Effector CD4-positive, alpha-beta T cell (primary cell): Measurements from ENCODE around the gene ZSCAN23.
"Not testable (repeated sequence)": the region's sequence is repeated elsewhere in the genome, so short reads cannot be mapped to it uniquely, and the experiment has no call there.

Experiments used
- DNase-seq: peaks from one replicate; pipeline ENCODE4 v3.0.0-alpha.2; 2020

ZSCAN23 gene

DNA sequence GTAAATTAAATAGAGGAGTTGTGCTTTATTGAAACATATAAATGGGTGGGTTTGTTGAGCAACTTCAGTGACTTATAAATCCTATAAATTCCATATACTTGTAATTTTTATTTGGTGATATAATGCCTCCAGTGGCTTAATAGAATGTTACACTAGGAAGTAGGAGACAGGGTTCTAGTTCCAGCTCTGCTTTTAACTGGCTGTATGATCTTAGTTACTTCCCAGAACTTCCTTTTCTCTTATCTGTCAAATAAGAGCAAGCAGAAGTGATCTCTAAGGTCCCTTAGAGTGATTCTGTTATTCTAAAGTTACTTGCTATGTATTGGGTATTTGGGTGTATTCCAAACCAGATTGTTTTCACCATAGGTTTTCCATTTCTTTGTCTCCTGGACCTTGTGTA is 10.2 kb downstream of the ZSCAN23 start:
- DNase-seq, result no peak

DNA sequence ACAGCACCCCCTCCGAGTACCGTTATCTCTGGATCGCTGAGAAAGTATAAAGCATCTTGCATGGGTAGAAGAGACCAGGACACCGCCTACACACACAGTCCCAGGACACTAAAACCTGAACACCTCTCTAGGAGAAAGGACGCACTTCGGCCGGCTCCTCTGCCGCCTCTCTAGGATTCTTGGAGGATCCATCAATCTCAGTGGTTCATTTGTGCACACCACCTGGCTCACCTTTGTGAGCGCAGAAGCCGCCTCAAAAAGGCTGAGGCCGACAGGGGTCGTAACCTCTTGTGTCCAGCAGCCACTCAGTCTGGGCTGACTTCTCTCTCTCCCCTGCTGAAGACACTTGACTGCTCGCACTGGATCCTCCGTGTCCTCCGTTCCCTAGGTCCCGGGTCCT is 13.5 kb downstream of the ZSCAN23 start:
- DNase-seq, result no peak

DNA sequence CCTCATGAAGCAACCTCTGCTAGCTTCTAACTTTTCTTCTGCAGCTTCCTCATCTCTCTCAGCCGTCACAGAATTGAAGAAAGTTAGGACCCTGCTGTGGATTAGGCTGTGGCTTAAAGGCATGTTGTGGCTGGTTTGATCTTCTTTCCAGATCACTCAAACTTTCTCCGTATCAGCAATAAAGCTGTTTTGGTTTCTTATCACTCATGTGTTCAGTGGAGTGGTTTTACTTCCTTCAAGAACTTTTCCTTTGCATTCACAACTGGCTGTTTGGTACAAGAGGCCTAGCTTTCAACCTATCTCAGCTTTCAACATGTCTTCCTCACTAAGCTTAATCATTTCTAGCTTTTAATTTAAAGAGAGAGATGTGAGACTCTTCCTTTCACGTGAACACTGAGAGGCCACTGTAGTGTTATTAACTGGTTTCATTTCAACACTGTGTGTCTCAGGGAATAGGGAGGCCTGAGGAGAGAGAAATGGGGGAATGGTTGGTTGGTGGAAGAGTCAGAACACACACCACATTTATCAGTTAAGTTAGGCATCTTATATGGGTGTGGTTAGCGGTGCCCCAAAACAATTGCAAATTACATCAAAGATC is 17.2 kb downstream of the ZSCAN23 start:
- DNase-seq, result no peak

DNA sequence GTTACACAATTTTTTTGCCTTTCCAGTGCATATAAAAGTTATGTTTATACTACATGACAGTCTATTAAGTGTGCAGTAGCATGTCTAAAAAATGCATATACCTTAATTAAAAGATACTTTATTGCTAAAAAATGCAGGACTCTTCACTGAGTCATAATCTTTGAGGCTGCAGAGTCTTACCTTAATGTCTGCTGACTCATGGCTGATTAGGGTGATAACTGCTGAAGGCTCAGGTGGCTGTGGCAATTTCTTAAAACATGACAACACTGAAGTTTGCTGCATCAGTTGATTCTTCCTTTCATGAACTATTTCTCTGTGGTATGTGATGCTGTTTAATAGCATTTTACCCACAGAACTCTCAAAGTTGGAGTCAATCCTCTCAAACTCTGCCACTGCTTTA is 19.1 kb downstream of the ZSCAN23 start:
- no peak for DNase-seq

DNA sequence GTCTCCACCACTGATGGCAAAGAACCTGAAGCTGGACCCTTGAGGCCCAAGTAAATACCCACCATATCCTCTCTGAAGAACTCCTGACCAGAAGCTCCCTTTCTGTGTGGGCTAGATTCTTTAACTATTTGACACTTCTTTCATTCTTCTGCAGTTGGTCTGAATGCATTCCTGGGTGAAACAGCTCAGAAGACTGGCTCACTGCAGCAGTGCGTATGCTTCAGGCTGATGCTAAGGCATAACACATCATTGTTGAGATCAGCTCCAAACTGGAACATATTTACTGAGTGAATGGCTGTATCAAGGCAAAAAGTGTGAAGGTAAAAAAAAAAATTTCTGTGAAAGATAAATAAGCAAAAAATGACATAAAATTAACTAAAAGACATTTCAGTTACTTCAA is 19.7 kb downstream of the ZSCAN23 start:
- DNase-seq, result no peak

DNA sequence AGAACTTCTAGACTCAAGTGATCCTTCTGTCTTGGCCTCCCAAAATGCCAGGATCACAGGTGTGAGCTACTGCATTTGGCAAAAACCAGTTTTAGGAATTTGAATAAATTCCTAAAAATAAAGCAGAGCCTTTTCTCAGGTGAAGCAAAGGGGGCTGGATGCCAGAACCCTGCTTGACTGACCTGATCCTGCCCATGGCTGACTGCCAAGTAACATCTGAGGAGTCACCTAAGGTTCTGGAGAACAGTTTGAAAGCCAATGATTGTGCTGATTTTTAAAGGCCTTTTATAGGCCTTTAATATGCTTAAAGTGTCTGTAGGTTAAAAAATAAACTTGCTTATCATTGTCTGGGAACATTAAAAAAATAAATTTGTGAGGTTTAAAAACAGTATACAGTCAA is 29.6 kb downstream of the ZSCAN23 start:
- DNase-seq, result no peak

DNA sequence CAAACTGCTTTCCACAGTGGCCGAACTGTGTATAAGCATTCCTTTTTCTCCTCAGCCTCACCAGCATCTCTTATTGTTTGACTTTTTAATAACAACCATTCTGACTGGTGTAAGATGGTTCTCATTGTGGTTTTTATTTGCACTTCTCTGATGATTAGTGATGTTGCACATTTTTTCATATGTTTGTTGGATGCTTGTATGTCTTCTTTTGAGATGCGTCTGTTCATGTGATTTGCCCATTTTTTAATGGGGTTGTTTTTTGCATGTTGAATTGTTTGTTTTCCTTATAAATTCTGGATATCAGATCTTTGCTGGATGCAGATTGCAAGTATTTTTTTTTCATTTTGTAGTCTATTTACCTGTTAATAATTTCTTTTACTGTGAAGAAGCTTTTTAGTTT is 32.5 kb downstream of the ZSCAN23 start:
- DNase-seq, result no peak

DNA sequence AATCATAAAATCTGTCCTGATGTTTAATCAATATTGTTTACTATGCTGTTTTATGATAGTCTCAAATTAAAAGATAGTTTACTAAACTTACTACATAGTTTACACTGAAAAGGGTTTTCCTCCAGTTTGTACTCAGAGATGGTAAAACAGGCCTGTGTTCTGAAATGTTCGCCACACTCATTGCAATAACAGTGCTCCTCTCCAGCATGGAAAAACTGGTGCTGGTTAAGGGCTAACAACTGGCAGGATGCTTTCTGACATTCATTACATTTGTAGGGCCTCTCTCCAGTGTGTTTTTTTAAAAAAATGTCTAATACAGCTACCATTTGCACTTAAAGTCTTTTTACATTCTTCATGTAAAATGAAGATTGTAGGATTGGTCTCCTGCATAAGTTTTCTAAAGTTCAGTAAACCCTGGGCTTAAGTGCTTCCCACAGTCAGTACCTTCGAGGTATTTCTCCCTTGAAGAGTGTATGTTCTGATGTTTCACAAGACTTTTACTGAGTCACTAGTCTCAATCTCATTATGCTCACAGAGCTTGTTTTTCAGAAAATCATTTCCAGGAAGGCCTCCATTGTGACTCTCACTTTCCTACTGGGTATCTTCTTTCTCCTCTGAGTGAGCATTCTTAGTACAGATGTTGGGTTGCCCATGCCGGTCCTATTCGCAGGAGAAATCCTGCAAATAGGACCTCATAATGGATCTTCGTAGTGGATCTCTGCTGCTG is 35.1 kb downstream of the ZSCAN23 start:
- no peak for DNase-seq

DNA sequence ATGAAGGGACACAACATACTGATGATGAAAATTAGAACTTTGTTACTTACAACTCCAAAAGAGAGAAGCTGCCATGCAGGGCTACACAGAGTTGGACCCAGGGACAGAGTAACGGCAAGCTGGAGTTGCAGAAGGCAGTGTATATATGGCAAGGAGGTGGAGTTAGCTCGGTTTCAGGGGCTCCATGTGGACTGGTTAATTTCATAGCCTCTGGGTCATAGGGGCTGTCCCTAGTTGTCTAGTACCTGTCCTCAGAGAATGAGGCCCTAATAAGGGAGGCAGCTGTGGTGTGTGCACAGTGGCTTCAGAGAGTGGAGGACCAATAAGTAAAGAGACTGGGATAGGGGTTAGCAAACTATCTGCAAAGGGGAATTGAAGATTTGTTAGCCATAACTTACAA is 35.9 kb downstream of the ZSCAN23 start:
- DNase-seq, result no peak

DNA sequence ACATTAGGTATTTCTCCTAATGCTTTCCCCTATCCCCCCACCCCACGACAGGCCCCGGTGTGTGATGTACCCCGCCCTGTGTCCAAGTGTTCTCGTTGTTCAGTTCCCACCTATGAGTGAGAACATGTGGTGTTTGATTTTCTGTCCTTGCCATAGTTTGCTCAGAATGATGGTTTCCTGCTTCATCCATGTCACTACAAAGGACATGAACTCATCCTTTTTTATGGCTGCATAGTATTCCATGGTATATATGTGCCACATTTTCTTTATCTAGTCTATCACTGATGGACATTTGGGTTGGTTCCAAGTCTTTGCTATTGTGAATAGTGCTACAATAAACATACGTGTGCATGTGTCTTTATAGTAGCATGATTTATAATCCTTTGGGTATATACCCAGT is 39.4 kb downstream of the ZSCAN23 start:
- DNase-seq, result not testable (repeated sequence)

DNA sequence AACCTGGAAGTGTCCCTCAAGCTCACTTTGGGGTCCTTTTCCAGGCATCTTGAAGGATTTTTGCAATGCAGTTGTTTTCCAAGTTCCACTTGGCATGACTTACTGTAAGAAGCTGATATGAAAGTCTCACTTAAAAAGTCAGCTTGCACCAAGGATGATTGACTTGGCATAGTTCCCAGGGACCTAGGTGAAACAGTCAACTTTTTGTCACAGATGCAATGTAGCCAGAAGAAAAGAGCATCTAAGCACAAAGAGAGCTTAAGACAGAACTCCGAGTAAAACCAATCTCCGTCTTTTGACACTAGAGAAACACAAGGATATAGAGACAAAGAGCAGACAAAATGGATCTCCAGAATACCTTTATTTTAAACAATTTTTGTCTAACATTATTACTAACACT is 41.1 kb downstream of the ZSCAN23 start:
- DNase-seq, result no peak

DNA sequence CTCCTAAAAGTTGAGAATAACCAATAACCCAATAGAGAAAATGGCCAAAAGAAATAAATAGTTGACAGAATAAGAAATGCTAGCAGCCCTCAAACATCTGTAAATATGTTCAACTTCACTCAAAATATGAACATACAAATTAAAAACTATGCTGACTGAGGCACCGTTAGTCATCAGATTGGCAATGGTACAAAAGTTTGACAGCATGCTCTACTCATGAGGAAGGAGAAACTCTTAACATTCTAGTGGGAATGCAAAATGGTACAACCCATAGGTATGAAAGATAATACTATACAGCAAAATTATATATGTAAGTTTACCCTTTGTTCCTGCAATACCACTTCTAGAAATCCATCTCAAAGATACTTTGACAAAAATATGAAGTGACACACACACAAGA is 42.1 kb downstream of the ZSCAN23 start:
- DNase-seq, result no peak

DNA sequence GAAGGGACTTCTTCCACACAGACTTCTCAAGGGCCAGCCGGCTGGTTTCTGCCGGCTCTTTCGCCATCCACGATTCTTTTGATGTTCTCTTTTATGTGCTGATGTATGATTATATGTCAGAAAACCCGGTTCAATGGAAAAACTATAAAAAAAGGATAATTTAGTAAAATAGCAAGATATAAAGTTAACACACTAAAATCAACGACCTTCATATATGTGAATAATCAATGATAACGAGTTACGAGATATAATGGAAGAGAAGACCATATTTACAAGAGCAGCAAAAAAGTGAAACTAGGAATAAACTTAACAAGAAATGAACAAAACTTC is 43.2 kb downstream of the ZSCAN23 start:
- DNase-seq, result no peak

DNA sequence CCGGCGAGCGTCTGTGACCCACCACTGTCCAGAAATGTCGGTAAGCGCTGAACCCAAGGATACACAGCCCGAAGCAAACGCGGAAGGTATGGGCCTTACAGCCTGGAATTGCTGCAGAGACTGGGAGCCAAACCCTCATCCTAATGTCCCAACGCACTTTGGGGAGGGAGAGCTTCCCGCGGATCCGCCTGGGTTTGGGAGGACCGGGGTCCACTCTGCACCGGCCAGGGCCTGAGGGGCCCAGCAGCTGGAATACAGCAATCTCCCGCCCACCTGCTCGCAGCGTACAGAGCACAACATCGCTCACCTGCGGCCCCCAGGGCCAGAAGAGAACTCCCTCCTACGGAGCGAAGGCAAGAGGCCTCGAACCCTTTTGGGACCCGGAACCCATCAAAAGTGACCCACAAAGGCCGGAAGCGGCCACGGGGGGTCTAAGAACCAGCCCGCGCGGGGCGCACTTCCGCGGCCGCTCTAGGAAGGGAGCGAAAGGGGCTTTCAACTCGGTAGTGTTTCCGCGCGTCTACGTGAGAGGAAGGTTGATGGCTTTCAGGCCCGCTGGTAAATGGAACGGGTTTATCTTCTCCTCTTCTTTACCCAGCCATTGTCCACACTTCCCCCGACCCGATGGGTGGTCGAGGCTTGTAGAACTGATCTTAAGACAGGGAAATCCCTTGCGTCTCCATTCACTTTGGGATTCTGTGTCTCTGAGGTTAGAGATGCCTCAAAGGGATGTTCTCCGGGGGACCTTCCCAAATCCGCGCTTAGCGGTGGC is 43.8 kb downstream of the ZSCAN23 start, which contains the start of gene ZSCAN12:
ZSCAN12 (minus strand) TSS at position 398 of the 772 bp plus-strand sequence. CDS start 1,342 bp downstream, outside the sequence.
- peak; percentile 65 for DNase-seq

DNA sequence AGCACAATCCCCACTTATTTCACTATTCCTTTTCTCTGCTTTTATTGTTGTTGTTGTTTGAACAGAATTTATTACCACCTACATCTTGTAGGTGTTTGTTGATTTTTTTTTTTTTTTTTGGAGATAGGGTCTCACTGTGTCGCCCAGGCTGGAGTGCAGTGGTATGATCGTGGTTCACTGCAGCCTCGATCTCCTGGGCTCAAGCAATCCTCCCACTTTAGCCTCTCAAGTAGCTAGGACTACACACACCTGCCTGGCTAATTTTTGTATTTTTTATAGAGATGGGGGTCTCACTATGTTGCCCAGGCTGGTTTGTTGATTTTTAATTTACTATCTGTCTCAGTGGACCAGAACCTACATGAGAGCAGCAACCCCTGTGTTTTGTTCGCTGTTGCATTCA is 47.4 kb downstream of the ZSCAN23 start:
- no peak for DNase-seq

DNA sequence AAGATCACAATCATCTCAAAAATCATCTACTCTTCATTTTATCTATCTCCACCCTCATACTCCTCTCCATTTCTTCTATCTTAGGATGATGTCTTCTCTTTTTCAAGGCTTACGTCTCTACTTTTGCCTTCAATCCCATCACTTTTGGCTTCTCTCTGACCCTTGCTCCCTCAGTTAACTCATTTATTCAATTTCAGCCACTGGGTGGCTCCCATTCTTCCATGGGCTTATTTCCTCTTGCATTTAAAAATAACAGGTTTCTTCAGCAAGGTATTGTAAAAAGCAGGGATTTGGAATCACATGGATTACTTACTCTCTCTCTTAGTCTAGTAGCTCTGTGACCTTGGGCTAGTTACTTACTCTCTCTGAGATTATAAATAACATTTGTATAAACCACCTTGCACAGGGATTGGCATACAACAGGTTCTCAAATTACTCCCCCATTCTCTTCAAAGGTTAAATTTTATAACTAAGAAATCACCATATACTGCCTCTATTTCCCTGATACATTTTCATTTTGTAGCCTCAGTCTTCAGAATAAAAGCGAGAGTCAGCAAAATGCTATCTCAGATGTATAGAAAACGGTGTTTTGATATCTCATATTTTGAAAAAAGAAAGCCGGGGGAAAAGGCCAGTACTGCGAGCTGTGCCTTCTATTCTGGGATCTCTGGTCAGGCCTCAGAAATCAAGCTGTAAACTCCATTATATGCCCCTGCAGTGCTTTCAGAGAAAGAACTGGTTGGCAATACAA is 49.2 kb downstream of the ZSCAN23 start:
- DNase-seq, result no peak

DNA sequence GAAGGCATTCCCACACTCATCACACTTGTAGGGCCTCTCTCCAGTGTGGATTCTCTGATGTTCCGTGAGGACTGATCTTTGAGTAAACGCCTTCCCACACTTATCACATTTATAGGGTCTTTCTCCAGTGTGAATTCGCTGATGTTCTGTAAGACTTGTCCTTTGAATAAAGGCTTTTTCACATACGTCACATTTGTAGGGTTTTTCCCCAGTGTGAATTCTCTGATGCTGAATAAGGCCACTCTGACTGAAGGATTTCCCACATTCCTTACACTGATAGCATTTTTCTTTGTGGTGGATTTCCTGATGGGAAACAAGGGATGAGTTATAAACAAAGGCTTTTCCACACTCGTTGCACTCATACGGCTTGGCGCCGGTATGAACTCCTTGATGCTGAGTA is 52.6 kb downstream of the ZSCAN23 start:
- no peak for DNase-seq

DNA sequence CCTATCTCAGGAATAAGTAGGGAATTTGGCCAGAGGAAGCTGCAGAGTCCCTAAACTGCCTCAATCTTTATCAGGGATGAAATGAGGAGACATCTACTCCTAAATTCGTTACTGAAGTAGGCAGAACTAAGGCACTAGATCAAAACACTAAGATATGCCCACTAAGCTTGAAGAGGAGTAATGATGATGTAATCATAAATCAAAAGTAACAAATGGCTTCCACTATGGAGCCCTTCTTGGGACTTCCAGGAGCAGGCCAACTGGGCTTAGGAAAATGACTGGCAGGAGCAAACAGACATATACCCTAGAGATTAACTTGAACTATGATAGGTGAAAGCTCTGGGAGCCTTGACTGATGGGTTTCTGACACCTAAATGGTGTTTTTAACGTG is 59.2 kb downstream of the ZSCAN23 start:
- no peak for DNase-seq

DNA sequence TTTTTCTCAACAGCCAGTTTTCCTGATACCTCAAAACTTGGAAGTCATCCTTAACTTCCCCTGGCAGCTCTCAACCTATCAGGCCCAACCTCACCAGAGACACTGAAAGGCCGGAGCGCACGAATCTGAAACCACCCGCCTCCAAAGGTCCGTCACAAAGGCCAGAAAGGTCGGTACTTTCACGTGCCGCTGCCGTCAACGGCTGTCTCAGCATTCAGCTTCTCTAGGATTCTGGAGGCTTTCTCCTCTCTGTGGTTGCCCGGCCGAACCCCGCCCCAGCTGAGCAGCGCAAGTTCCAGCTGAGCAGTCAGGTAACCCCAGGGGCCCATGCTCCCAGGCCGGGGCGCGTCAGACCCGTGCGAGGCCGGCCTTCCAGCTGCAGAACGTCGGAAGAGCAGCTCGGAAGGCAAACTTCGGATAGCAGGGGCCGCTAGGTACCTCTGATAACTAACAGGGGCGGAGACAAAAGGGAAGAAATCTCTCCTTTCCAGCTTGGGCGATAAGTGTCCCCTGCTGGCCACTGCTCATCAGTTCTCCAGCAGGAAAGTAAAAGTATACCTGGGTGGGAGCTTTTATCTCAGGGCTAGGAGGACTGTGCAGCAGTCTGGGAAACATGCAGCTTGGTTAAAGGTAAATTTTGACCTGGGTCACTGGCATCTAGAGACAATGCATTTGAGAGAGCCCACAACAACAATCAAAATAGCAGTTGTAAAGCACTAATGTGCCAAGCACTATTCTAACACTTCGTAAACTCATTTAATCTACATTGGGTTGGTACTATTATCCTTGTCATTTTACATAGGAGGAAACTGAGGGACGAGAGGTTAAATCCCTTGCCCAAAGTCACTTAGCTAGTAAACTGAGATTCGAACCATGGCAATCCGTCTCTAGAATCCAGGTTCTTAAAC is 59.8 kb downstream of the ZSCAN23 start:
- DNase-seq, result no peak
